Ishikawa (cell line): Measurements from ENCODE around the gene HOXB5.

ENCODE experiments used
- CEBPB ChIP-seq: IDR thresholded peaks from 2 replicates; pipeline ENCODE4 v1.6.1; 2012
- CREB1 ChIP-seq: IDR thresholded peaks from 2 replicates; pipeline ENCODE4 v1.6.1; 2012; ENCODE audit warnings: low read depth
- EGR1 ChIP-seq: IDR thresholded peaks from 2 replicates; pipeline ENCODE4 v1.6.1; 2012
- EP300 ChIP-seq: IDR thresholded peaks from 2 replicates; pipeline ENCODE4 v1.6.1; 2012; ENCODE audit warnings: borderline replicate concordance
- FOXM1 ChIP-seq: IDR thresholded peaks from 2 replicates; pipeline ENCODE4 v1.6.1; 2012; ENCODE audit warnings: low read depth, borderline replicate concordance
- NFIC ChIP-seq: IDR thresholded peaks from 2 replicates; pipeline ENCODE4 v1.6.1; 2012
- RAD21 ChIP-seq: IDR thresholded peaks from 2 replicates; pipeline ENCODE4 v1.6.1; 2012; ENCODE audit warnings: low read depth
- TAF1 ChIP-seq: IDR thresholded peaks from 2 replicates; pipeline ENCODE4 v1.6.1; 2012; ENCODE audit warnings: low read depth, mild to moderate bottlenecking
- TCF12 ChIP-seq: IDR thresholded peaks from 2 replicates; pipeline ENCODE4 v1.6.1; 2012; ENCODE audit warnings: low read depth
- TEAD4 ChIP-seq: IDR thresholded peaks from 2 replicates; pipeline ENCODE4 v1.6.1; 2012
- YY1 ChIP-seq: IDR thresholded peaks from 2 replicates; pipeline ENCODE4 v1.6.1; 2012; ENCODE audit warnings: low read depth
- ZBTB7A ChIP-seq: IDR thresholded peaks from 2 replicates; pipeline ENCODE4 v1.6.1; 2012; ENCODE audit warnings: low read depth
- TF ChIP-seq, protein P1 (sequence below): IDR thresholded peaks from 2 replicates; pipeline ENCODE4 v1.6.1; 2012; ENCODE audit warnings: low read depth, mild to moderate bottlenecking
- TF ChIP-seq, protein P2 (sequence below): IDR thresholded peaks from 2 replicates; pipeline ENCODE4 v1.6.1; 2012
- TF ChIP-seq, protein P3 (sequence below): IDR thresholded peaks from 2 replicates; pipeline ENCODE4 v1.6.1; 2012

Gene HOXB5

DNA sequence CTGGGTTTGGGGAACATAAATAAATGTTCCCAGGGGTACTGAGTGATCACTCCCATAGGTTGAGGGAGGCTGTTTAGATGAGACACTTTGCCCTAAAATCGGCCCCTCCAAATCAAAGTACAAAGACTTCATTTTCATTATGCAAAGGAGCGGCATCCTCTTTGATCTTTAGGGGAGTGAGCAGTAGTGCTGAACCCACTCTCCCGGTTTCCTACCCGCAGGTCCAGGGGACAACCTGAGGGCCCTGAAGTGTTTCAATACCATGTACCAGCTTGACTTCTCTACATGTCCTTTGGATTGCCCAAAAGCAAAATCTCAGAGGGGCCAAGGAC lies 7.6 kb upstream of the HOXB5 start:
- TF ChIP-seq YY1: no peak
- TF ChIP-seq TCF12: no peak

DNA sequence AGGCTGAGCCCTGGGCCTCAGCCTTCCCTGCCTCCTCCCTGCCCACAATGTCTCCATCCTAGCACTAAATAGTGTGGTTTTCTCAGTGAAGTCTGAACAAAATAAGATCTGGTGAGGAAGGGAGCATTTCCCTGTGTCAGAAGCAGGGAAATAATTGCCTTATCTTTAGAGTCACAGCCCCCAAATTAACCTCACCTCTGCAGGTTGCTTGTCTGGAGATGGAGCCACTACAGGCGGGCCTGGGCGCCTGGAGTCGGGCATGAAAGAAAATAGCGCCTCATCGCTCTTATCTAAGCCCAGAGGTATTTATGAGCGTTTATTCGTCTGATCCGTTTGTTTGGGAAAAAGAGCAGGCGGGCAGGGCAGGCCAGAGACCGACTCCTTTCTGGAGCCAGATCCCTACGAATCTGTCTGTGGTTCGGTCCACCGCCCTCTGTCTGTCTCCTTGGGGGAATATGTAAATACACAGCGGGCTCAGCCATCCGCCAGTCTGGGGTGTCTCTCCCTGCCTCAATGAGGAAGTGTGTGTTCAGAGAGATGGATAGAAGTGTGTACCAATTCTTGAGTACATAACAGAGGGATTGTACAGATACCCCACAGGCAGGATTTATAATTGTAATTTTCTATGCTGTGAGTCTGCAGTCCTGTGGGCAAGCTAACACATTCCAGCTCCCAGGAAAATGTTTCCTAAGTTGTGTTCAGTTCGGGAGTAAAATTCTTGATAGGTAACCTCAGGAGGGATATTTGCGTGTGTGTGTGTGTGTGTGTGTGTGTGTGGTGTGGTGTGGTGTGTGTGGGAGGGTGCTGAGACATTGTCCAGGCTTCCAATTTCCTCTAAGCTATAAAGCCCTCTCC lies 6.9 kb upstream of the HOXB5 start:
- no peak for TF ChIP-seq EP300
- TF ChIP-seq NFIC: no peak
- TF ChIP-seq, protein P1, sequence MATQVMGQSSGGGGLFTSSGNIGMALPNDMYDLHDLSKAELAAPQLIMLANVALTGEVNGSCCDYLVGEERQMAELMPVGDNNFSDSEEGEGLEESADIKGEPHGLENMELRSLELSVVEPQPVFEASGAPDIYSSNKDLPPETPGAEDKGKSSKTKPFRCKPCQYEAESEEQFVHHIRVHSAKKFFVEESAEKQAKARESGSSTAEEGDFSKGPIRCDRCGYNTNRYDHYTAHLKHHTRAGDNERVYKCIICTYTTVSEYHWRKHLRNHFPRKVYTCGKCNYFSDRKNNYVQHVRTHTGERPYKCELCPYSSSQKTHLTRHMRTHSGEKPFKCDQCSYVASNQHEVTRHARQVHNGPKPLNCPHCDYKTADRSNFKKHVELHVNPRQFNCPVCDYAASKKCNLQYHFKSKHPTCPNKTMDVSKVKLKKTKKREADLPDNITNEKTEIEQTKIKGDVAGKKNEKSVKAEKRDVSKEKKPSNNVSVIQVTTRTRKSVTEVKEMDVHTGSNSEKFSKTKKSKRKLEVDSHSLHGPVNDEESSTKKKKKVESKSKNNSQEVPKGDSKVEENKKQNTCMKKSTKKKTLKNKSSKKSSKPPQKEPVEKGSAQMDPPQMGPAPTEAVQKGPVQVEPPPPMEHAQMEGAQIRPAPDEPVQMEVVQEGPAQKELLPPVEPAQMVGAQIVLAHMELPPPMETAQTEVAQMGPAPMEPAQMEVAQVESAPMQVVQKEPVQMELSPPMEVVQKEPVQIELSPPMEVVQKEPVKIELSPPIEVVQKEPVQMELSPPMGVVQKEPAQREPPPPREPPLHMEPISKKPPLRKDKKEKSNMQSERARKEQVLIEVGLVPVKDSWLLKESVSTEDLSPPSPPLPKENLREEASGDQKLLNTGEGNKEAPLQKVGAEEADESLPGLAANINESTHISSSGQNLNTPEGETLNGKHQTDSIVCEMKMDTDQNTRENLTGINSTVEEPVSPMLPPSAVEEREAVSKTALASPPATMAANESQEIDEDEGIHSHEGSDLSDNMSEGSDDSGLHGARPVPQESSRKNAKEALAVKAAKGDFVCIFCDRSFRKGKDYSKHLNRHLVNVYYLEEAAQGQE: no peak
- TF ChIP-seq TAF1: no peak
- TF ChIP-seq RAD21: no peak
- TF ChIP-seq CREB1: no peak
- TF ChIP-seq YY1: no peak
- no peak for TF ChIP-seq EGR1
- TF ChIP-seq CEBPB: no peak
- TF ChIP-seq TCF12: no peak

DNA sequence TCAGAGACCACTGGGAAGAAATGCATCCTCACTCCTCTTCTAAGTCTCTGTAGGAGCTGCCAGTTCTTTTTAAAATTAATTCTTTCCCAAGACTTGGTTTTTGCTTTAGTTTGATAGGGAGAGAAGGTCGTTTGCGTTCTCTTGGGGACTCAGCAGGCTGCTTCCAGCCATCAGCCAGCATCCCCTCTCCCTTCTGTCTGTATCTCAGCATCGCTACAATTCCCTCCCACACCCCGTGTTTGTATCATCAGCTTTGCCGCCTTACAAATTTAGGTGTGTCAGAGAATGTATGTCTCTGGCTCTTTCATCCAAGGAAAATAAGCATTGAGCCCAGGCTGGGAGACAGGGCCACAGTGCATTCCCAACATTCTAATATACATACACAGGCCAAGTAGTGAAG lies 5.8 kb upstream of the HOXB5 start:
- TF ChIP-seq TAF1 (no peak), FOXM1 (no peak), YY1 (no peak), EP300 (no peak), EGR1 (no peak), TCF12 (no peak)
- TF ChIP-seq, protein P1: no peak
- TF ChIP-seq, protein P2, sequence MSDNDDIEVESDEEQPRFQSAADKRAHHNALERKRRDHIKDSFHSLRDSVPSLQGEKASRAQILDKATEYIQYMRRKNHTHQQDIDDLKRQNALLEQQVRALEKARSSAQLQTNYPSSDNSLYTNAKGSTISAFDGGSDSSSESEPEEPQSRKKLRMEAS: no peak

DNA sequence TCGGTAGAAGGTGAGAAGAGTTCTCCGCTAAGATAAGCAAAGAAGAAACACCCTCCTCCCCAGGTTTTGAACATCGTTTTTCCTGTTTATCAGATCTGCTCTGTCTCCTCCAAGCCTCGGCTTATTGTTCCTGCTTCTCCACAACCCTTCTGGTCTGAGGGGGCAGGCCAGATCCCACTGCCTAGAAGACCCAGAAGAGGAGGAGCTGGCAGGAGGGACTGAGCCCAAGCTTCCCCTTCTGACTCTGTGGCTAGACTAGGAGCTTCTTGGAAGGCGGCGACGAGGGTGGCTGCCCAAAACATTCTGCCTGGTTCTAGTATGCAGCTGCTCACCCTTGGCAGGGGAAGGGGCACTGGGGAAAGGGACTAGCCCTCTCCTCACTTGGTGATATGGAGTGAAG lies 5.2 kb upstream of the HOXB5 start:
- TF ChIP-seq ZBTB7A (0 out of 2 replicates have a peak, but pooled peaks have one; percentile 11), EP300 (no peak), TEAD4 (no peak)

DNA sequence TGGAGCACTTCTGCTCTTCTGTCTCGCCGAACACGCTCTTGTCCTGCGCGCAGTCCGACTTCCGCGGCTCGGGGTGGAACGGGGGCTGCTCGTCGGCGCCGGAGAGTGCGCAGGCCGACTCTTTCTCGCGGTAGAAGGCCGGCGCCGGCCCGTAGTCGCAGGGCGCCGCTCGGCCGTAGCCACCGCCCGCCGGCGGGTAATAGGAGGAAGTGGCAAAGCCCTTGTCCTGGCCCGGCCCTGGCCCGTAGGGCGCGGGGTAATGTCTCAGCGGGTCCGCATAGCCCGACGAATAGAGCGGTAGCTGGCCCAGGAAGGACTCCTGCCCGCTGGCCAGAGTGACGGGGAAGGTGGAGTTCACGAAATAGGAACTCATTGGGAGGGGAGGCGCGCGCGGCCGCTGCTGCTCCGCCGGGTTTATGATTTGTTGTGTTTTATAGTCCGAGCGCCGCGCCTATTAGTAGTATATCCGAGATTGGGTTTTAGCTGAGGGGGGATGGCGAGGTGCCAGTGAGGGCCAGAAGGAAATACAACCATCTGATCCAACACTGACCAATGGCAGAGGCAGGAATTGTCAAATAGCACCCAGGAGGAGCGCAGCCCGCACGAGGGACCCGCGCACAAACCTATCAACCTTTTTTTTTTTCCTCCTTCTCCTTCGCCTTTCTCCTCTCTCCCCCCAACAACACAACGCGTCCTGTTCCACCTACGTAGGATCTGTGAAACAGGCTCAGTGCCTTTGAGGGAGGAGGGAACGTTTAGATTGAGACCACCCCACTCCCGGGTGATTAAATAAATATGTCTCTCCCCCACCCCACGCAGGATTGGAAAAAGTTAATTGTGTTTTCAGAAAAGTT lies 4.4 kb upstream of the HOXB5 start:
- TF ChIP-seq YY1 (no peak), ZBTB7A (no peak), CREB1 (no peak), CEBPB (no peak), RAD21 (no peak), EGR1 (no peak), TCF12 (0 out of 2 replicates have a peak, but pooled peaks have one; percentile 16), TEAD4 (no peak), FOXM1 (no peak), NFIC (peak; percentile 14; the same call in 1 of the 2 replicates), TAF1 (no peak), EP300 (no peak)
- TF ChIP-seq, protein P2: peak; percentile 64
- TF ChIP-seq, protein P3, sequence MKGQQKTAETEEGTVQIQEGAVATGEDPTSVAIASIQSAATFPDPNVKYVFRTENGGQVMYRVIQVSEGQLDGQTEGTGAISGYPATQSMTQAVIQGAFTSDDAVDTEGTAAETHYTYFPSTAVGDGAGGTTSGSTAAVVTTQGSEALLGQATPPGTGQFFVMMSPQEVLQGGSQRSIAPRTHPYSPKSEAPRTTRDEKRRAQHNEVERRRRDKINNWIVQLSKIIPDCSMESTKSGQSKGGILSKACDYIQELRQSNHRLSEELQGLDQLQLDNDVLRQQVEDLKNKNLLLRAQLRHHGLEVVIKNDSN: peak; percentile 24; the same call in 1 of the 2 replicates
- TF ChIP-seq, protein P1: no peak
